Inflammatory macrophage (primary cell): Measurements from ENCODE around the gene AFF3.

ENCODE experiments used
- DNase-seq, 2 donors: peaks; one replicate each; pipeline ENCODE4 v3.0.0-alpha.2; 2020 to 2022

The AFF3 gene

GRCh38 chr2:99851089-99851488, 291.3 kb downstream of the AFF3 start:
- DNase-seq: no peak

DNA sequence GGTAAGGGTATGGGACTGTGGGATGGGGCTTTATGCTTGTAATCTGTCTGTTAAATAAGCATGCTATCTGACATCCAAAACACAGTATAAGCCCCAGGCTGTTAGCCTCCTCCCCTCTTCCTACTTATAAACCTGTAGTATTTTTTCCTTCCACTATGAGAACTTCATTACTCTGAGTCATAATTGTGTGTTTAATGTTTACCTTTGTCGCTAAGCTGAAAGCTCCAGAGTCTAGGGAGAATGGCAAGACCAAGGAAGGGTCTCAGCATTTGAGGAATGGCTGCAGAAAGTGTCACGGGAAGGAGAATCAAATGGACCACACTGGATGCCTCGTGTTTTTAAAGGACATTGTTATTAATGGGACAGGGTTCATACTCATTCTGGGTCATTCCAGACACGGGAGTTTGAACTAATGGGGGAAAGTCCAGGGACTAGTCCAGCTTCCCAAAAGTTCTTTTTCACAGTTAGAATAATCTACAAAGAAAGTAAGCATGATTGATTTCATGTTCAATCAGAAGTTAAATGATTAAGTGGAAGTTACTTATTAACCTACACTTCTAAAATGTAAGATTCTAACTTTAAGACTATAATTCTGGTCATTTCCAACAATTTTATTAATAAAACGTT, 292.2 kb downstream of the AFF3 start:
- DNase-seq: no peak

GRCh38 chr2:99846462-99847107, 295.8 kb downstream of the AFF3 start:
- no peak for DNase-seq

DNA sequence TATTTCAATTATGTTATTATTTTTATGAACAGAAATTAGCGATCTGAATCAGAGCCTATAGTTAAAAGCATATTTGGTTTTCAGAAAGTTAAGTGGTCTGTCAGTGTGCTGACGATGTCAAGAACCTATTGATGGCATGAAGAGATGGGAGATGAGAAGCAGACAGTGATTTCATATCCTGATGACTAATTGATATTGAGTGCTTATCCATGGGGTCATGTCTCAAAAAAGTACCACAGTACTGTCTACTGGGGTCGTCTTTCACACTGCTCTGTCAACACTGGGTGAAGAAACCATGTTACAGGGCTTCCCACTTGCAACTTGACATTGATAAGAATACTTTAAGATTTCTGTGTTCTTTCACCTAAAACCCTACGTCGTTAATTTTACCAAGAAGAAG, 297.1 kb downstream of the AFF3 start:
- no peak for DNase-seq

DNA sequence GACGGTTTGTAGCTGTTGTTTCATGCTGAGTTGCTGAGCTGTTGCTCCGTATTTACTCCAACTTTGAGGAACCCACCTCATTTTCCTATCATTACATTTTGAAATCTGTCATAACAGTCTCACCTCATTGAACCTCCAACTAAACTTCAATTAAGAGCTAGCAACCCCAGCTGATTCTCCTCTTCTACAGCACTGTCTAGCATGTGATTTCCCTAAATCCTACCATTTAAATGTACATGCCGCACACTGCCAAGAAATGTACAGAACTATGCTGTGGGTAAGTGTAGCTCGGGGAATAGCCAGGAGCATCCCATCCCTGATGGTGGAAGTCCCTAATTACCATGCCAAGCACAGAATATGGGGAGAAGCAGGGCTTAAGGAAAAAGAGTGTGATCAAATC, 299.9 kb downstream of the AFF3 start:
- DNase-seq: no peak

- peak in 1 of 2 donors; percentile 4 for DNase-seq
These were observed 300.6 kb downstream of the AFF3 start for GRCh38 chr2:99841749-99842148.

DNA sequence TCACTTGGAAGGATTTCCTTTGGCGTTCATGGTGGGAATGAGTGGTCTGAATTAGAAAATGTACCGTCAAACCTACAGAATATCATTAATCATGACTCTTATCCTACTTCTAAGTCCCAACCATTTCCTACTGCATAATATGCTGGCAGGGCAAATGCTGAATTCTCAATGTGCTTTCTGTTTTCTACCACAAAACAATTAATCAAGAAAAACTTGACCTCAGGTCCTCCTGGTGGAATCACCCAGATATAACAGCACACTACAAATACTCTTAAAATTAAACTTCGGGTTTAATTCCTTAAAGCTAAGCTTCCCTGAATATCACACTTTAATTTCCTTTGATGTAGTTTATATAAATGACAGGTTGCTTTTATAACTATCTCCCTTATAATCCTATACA, 301.6 kb downstream of the AFF3 start:
- DNase-seq: no peak

DNA sequence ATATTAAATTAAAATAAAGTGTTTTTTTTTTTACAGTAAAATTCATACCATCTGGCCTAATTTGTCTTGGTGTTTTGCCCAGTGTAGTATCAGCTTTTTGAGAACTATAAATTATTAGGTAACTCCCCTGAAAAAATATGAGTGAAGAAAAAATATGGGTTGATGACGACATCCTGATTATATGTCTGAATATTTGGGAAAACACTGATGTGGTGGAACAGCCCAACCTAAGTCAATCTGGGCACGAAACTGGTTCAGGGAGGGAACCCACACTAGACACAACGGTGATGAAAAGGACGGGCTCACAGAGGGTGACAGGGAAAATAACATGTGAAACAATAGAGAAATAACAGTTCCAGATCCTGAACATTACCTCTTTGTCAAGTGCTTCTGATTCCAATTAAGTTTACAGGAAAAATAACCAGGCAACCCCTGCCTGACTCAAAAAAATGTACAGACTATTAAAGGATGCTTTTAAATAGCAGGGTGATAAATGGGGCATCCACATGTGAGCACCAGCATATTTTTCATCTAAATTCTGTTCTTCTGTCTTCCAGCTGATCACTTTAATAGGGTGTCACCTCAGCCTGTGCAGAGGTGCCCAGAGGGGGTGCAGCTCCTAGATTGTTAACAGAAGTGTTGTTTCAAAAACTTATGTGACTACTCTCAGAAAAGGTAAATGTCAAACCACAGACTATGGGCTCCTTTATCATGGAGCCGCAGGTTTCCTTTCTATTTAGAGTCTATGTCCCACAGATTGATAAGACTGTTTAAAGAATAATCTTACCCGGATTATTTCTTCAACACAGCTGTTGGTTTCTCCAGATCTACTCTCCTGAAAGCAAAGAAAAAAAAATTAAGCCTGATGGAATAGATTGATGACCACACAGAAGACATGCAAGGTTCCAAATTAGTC, 305.4 kb downstream of the AFF3 start:
- DNase-seq: no peak

DNA sequence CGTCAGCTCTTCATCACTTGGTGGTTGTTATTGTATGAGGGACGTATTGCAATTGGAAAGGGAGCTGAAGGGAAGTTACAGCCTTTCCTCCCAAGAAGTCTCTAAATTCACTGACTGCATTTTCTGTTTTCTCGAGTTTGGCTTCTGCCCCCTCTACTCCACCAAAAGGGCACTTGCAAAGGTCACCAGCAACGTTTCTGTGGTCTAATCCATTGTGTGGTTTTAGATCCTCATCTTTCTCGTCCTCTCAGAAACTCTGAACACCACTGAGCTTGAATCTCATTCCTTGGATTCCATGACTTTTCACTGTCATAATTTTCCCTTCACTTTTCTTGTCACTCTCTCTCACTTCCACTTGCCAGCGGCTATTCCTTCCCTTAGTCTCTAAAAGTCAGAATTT, 308.0 kb downstream of the AFF3 start:
- DNase-seq: no peak

DNA sequence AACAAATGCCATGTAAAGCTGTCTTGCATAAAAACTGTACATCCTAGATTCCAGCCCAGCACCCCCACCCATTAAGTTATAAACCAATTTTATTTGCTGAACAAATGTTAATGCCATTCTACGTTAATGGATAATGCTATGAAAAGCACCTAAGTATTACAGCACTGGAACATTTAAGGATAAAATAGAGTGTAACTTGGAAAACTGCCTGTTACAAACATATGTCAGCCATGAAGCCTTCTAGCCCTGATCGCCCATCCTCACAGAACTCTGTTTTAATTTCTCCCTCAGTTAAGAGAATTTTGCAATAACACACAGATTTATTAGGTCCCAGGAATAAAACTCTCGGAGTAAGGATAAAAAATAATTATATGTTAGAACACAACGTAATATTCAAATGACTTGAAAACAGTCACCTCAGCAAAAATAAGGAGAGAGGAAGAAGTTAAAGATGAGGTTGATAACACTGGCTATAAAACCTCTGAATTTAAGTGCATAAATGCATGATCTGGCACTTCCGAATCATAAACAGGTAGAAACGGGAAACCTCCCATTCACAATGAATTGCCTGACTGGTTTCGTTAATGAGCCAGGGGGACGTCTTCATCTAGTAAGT, 308.7 kb downstream of the AFF3 start:
- DNase-seq: no peak

- DNase-seq: no peak
These were observed 309.5 kb downstream of the AFF3 start for GRCh38 chr2:99832926-99833325.

DNA sequence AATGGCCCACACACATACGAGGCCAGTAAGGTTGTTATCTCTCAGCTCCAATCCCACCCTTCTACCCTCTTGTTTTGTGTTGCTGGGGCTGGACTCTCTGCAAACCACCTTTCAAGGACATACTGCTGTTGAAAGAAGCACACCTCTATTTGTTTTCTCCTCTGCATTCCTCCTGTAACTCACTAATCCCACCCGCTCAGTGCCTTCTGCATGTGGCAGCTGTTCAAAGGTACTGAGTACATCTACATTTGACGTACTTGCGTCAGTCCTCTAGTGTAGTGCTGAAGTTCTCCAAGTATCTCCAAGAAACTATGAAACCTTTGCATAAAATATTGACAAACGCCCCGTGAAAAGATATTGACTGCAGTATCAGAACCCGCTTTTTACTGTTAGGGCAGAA, 310.6 kb downstream of the AFF3 start:
- no peak for DNase-seq

- peak; percentile 74 to 82 for DNase-seq
These were observed 314.9 kb downstream of the AFF3 start for GRCh38 chr2:99827296-99827999.

DNA sequence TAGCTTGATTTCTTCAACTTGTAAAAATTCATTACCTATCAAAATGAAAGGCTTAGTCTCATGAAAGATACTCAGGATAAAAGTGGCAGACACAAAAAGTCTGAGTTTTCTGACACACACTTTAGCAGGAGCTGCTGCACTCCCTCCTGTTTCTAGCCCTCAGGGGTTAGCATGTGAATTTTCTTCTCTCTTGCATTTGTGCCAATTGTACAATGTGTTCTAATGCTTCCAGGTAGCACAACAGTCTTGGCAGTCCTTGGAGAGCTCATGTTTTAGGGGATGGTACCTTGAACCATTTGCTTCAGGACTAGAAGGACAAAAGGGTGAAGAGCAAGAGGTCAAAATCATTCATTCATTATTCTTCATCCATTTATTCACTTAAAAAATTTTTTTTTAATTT, 316.8 kb downstream of the AFF3 start:
- no peak for DNase-seq

- no peak for DNase-seq
These were observed 317.6 kb downstream of the AFF3 start for GRCh38 chr2:99824758-99825157.

- no peak for DNase-seq
These were observed 319.7 kb downstream of the AFF3 start for GRCh38 chr2:99822474-99823207.

DNA sequence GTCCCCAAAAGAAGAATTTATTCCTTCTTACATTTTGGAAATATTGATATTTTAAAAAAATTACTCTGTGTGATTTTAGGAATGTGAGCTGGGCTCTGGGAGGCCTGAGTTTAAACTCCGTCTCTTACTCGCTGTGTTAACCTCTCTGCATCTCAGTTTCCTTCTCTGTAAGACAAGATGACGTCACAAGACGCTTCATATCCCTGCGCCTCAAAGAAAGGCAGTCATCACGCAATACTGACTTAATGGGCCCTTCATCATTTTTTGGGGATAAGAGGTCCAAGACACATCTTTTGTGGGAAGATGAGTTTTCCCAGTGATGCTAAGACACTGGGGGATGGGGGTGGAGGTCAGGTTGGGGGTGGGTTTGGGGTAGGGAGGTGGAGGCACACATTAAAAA, 320.4 kb downstream of the AFF3 start:
- no peak for DNase-seq

DNA sequence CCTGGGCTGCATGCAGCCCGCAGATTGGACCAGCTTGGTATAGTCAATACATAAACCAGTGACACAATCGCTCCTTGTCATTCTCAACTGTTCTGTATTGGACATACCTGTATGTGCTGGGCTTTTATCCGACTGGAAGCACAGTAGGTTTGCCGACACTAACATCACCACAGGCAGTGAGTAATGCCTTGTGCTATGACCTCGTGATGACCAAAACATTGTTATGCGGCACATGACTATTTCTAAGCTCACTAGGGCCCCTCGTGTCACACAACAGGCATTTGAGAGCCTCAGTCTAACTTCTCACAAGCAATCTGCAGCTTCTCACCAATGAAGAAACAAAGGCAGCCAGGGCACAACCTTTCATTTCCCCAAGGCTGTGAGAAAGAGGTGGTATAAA, 320.8 kb downstream of the AFF3 start:
- peak; percentile 15 to 22 for DNase-seq

DNA sequence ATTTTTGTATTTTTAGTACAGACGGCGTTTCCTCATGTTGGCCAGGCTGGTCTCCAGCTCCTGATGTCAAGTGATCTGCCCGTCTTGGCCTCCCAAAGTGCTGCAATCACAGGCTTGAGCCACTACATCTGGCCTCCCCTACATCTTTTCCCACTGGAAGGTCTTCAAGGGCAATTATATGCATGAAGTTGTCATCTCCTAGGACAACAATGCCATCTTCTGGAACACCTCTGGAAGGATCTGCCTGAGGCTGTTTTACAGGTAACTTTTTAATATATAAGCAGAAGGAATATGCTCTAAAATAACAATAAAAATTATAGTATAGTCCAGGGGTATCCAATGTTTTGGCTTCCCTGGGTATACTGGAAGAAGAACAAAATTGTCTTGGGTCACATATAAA, 321.4 kb downstream of the AFF3 start:
- DNase-seq: peak; percentile 23 to 24

DNA sequence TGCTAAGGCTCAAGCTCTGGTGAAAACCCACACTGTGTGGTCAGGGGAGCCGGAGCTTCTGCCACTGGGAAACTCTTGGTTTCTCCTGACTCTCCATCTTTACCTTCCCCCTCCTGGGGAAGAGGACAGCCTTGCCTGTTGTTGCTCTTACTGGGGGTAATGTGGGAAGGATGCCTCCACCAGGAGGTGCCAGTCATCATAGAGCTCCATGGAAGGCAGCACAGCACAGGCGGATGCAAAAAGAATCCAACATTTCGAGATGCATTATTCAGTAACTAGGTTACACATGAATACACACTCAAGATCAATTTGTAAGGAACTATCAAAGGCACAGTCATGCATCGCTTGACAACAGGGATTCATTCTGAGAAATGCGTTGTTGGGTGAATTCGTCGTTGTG, 322.6 kb downstream of the AFF3 start:
- no peak for DNase-seq

GRCh38 chr2:99818842-99819241, 323.5 kb downstream of the AFF3 start:
- no peak for DNase-seq

GRCh38 chr2:99816908-99817307, 325.5 kb downstream of the AFF3 start:
- peak; percentile 3 to 15 for DNase-seq
